GM18909 (cell line): Measurements from ENCODE around the gene ZNF326.
A peak's percentile ranks its signal among the peaks of the same experiment; 100 is the strongest.
"Not testable (repeated sequence)": the region's sequence is repeated elsewhere in the genome, so short reads cannot be mapped to it uniquely, and the experiment has no call there.

ENCODE experiments used
- ATAC-seq: cut with Tn5 transposase; IDR thresholded peaks from one replicate; pipeline ENCODE4 v1.9.1; 2021; ENCODE audit warnings: mild to moderate bottlenecking; ENCODE audit not compliant: unreplicated experiment, poor library complexity

Gene ZNF326

DNA sequence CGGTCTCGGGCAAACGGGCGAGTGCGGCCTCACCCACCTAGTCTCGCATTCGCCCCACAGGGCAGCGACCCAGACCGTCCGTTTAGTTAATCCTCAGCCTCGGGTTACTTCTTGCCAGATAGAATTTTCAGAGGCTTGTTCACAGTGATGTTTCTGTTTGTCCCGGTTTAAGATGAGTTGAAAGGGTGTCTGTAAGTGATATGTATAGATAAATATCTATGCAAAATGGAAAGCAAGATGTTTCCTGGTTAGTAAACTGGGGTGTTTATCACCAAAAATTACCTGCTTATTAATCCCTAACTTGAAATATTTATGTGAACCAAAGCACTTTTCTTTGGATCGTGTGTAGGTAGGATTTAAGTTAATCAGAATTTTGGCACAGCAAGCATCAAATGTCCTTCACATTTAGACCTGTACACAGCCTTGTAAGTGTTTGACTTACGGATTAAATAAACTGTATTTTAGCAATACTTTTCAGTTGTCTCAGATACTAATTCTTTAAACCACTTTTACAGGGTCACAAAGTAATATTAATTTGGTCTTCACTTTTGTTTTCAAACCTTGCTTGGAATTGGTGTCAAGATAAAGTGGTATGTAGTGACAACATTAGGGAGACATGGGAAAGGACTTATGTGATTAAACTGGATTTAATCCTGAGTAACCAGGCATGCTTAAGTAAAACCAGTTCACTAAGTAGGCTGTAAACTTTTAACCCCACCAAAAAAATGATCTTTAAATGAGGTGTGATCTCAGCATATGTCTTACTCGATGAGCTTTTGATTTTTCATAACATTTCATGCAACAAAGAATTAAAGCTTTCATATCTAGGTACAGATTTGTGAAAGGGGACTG lies 914 bp downstream of the ZNF326 start:
- ATAC-seq, result no peak

DNA sequence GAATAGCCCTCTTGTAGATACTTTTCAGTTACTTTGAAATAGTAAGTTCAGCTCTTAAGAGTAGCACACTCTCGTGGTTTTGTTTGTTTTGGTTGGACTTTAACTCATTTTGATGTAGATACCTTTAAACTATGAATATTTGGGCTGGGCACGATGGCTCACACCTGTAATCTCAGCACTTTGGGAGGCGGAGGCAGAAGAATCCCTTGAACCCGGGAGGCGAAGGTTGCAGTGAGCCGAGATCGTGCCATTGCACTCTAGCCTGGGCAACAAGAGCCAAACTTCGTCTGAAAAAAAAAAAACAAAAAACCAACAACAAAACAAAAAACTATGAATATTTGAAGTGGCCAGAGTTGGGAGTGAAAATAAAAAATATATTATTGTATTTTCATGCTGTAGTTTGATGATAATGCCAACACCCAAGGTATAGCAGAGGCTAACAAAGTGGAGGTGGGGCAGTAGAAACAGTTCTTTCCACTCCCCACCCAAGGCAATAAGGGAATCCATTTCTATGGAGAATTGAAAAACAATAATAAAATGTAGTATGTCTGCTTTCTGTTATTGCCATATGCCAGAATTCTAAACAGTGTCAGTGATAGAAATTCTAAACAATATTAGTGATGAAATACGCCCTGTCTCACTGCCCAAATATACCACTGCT lies 1.7 kb downstream of the ZNF326 start:
- no peak for ATAC-seq

DNA sequence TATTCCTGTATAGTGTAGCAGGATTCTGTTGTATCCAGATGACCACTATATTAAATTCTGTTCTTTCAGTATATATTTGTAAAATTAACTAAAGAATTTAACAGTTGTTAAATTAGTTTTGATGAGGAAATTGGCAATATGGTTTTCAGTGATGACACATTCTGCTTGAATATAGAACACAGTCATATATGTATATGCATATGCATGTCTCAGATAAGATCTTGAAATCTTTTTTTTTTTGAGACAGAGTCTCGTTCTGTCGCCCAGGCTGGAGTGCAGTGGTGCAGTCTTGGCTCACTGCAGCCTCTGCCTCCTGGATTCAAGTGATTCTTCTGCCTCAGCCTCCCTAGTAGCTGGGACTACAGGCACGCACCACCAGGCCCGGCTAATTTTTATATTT lies 2.2 kb downstream of the ZNF326 start:
- ATAC-seq, result not testable (repeated sequence)

DNA sequence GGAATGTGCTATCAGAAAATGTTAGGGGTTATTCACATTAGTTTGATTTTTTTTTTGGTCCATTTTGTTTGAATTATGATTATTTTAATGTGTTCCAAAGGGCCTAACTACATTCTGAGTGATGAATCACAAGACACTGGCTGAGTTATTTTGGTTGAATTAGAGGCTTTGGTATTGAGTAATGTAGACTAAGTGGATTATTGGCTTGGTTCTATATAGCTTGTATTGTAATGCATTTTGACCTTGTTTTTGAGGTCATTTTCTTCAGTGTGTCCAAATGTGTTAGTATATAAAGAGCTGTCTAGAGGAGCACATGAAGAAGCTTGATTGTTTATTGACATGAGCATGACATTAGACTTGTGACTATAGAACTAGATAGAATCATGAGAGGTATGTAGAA lies 3.4 kb downstream of the ZNF326 start:
- ATAC-seq, result no peak

DNA sequence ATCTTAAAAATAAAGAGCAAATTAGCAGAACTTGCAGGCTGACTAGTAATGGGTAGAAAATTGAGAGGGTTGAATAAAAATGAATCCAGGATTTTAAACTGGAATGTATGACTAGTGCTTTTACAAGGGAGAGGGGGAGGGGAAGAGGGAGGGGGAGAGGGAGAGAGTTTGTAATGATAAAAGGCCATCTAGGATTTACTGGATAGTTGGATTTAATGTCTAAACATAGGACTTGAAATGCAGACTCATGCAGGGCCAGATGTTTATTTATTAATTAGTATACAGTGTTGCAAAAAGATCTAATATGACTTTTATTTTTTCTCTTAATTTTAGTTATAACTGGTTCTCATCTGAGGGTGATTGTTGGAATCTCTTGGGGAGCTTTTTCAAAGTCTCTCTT lies 4.3 kb downstream of the ZNF326 start:
- no peak for ATAC-seq

DNA sequence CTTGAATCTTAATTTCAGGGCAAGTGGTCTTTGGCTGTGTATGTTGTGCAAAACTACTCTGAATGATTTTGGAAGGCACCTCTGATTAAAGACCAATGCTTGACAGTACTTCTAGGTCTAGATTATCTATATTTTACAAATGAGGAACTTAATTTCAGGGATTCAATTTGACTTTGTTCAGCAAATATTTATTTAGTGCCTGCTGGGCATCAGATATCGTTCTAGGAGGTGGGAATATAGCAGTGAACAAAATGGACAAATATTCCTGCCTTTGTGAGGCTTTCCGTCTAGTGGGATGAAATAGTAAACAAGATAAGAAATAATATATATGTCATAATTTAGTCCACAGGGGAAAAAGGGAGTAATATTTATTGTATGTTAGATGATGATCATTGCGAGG lies 4.7 kb downstream of the ZNF326 start:
- ATAC-seq, result no peak

DNA sequence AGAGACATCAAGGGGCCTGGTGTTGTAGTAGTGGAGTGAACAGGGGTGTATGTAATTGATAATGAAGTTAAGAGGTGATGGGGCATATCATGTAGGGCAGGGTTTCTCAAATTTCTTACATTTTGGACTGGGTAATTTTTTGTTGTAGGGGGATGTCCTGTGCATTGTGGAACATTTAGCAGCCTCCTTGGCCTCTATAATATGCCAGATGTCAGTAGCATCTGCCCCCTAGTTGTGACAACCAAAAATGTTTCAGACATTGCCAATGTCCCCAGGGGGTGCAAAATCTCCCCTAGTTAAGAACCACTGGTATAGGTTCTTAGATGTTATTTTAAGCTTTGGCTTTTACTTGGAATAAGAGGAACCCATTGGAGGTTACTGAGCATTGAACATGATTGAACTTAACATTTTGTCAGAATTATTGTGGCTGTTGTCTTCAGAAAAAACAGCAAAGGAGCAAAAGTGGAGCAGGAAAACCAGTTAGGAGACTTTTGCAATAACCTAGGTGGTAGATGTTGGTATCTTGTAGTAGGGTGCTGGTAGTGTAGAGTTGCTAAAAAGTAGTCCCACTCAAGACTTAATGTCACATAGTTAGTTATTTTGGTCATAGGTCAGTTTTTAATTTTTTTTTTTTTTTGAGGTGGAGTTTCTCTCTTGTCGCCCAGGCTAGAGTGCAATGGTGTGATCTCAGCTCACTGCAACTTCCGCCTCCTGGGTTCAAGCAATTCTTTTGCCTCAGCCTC lies 6.2 kb downstream of the ZNF326 start:
- peak; percentile 53 for ATAC-seq

DNA sequence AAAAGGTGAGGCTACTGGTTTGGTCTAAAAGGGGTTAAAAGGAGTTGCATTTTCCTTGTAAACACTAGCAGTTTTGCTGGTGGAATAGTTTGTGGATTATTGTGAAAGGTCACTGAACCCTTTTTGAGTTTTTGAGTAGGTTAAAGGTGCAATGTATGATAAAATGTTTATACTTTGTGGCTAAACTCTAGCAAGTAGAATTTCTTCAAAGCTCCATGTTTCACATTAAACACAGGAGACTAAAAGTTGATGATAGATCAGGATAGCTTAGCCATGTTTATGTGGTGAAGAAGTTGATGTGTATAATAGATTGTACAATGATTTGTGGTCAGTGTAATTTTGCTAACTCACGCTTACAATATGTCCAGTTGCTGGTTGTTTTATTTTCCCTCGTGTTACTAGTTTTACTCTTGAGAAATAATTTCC lies 13.1 kb downstream of the ZNF326 start:
- no peak for ATAC-seq

DNA sequence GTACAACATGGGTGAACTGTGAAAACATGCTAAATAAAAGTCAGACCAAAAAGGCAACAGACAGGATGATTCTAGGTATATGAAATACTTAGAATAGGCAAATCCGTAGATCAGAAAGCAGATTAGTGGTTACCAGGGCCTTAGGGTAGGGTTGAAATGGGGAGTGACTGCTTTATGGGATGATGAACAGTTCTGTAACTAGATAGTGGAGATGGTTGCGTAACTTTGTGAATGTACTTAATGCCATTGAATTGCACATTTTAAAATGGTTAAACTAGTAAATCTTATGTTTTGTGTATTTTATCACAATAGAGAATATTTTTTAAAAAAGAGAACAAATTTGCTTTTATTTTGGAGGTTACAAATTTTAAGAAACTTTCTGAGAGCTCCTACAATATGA lies 17.4 kb downstream of the ZNF326 start:
- no peak for ATAC-seq

DNA sequence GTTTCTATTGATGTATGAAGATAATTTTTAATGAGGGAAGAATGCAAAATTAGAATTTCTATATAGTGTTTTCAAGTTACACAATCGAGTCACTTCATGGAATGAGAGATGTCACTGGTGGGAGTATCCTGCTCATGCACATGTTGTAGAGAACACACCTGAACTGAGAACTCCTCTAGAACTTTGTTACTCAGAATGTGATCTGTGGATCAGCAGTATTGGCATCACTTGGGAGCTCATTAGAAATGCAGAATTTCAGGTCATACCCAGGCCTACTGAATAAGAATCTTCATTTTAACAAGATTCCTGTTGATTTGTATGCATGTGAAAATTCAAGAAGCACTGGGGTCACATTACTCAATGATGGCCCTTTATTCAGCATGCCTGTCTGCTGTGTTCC lies 28.8 kb downstream of the ZNF326 start:
- ATAC-seq, result no peak

DNA sequence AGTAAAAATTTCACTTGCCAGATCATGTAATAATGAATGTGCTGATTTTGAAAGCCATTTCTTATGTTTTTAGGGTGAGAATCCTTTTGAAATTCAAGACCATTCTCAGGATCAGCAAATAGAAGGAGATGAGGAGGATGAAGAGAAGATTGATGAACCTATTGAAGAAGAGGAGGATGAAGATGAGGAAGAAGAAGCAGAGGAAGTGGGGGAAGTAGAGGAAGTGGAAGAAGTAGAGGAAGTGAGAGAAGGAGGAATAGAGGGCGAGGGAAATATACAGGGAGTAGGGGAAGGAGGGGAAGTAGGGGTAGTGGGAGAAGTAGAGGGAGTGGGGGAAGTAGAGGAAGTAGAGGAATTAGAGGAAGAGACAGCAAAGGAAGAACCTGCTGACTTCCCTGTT lies 32.4 kb downstream of the ZNF326 start:
- ATAC-seq, result no peak

DNA sequence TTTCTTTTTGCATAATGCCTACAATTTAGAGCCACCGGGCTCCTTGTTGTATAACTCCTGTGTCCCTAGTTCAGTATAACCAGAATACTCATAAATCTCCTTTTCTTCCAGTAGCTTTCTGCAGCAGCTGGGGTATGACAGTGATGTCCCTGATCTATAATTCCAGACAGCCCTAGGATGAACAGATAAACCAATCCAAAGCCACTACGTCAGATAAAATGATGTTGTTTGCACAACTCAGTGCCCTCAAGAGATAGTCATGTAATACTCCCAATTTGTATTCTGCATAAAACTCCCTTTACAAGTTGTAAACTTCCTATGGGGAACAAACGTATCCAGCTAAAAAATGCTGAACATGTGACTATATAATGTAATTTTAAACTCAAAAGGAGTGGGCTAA lies 44.7 kb downstream of the ZNF326 start:
- ATAC-seq, result no peak

DNA sequence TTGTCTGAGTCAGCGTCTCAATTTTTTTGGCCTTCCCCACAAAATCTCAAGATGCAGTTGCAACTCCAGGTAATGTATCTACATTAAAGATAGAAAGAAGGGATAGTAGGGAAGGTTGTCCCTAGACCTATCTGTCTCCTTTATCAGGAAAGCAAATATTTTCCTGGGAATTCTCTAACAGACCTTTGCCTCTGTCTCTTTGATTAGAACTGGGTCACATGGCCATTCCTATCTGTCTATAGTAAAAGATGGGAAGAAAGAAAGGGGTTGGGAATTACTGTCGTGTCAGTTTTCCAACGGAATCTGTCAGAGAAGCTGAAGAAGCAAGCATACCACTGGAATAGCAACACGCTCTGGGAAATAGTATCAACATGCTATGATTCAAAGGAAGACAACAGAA lies 48.7 kb downstream of the ZNF326 start:
- ATAC-seq, result no peak

DNA sequence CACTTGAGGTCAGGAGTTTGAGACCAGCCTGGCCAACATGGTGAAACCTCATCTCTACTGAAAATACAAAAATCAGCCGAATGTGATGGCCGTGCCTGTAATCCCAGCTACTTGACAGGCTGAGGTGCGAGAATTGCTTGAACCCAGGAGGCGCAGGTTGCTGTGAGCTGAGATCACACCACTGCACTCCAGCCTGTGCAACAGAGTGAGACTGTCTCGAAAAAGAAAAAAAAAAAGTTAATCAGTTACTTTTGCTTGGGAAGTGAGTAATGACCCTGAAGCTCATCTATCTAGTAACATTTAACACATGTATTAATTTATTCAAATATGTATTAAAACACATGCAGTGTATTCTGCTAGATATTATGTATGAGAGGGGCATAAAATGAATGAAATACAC lies 49.4 kb downstream of the ZNF326 start:
- ATAC-seq, result no peak

DNA sequence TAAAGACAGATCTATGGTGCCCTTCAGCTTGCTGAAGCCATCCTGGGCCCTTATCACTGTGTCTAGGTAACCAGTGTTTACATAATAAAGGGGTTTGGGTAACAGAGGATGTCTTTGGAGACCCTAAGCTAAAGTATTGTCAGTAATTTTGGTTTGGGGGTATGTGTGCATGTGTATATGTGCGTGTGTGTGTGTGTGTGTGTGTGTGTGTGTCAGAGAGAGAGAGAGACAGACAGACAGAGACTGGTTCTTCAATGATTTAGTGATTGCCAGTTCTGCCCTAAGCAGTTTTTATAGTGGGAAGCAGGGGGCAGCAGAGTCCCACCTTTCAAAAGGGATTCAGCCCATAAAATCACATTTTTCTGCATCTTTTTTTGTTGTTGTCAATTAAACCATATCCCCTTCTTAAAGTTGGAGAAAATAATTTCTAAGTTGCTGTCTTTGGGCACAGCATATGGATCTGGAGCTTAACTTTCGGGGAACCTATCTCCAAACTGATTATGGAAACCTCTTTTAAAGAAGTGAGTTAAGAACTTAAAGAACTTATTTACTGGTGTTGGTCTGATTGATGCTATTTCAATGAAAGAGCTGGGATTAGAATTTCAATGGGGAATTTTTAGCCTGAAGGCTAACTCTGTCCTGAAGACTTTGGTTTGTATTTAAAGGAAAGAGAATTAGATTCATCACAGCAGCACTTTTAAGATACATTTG lies 51.1 kb downstream of the ZNF326 start:
- ATAC-seq, result peak; percentile 63

DNA sequence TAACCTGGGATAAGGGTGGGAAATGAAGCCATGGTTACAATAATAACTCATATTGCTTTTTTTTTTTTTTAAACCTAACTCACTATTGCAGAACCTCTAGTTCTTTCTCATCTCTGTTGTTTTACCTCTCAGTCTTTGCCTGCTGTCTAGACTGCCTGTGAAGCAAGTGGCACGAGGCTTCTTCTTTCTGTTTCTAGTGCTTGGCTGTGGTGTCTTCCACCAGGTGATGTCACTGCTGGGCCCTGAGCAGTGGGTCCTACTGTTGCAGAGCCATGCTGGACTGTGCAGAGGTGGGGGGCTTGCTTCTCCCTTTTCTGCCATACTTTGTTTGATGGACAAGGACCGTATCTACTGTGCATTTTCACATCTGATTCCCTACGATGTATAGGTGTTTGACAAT lies 51.7 kb downstream of the ZNF326 start:
- no peak for ATAC-seq

DNA sequence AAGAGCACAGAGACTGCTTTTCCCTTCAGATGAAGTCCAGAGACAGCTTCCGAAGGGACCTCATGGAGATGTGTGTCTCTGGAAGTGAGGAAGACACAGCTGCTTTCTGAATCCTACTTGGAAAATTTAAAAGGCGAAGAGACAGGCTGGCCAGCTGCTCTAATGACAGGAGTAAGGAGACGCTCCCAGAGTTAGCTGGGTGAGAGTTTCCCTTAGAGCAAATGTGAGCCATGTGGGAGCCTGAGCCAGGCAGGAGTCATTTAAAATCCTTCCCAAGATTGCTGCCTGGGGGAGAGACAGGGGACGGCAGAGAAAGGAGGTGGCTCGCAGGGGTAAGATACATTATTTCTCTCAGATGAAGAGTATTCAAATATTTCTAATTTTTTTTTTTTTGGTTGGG lies 53.1 kb downstream of the ZNF326 start:
- no peak for ATAC-seq

DNA sequence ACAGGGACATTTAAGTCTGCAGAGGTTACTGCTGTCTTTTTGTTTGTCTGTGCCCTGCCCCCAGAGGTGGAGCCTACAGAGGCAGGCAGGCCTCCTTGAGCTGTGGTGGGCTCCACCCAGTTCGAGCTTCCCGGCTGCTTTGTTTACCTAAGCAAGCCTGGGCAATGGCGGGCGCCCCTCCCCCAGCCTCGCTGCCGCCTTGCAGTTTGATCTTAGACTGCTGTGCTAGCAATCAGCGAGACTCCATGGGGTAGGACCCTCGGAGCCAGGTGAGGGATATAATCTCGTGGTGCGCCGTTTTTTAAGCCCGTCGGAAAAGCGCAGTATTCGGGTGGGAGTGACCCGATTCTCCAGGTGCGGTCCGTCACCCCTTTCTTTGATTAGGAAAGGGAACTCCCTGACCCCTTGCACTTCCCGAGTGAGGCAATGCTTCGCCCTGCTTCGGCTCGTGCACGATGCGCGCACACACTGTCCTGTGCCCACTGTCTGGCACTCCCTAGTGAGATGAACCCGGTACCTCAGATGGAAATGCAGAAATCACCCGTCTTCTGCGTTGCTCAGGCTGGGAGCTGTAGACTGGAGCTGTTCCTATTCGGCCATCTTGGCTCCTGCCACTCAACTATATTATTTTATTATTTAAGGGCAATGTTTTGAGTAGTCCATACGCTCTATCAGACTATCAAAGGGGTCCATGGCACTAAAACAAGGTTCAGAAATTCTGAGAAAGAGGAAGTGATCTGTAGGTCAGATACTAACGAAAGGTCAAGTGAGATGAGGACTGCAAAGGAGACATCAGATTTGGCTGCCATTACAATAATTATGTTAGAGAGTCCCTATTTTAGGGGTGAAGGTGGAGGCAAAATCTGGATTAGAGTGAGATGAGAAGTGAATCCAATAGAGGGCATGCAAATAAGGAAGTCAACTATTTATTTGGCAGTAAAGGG lies 68.1 kb downstream of the ZNF326 start:
- ATAC-seq, result not testable (repeated sequence)

DNA sequence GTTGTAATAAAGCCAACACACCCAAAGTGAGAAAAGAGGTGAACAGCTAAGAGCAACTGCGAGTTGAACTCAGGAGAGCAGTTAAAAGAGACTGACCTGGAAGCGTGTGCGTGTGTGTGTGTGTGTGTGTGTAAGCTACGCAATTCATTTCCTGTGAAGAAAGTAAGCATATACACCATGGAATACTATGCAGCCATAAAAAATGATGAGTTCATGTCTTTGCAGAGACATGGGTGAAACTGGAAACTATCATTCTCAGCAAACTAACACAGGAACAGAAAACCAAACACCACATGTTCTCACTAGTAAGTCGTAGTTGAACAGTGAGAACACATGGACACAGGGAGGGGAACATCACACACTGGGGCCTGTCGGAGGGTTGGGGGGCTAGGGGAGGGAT lies 69.2 kb downstream of the ZNF326 start:
- not testable (repeated sequence) for ATAC-seq
